ENCODE results near the gene SND1.

The SND1 gene

GRCh38 chr7:127755521-127755920 lies 103.5 kb downstream of the SND1 start:
- TF ChIP-seq CTCF (IDR thresholded peaks at IDR 0.05; ENCODE audit: extremely low read depth, insufficient read depth, missing control alignments) = no peak
- no peak for DNase-seq (ENCODE audit: low spot score)
- in situ Hi-C loops (cut with MboI; ENCODE audit: low pct_unique_long_range_greater_than_20kb, low sequenced_read_pairs, unreplicated experiment) = no loop called here

- in situ Hi-C loops (cut with MboI; ENCODE audit: low pct_unique_long_range_greater_than_20kb, low sequenced_read_pairs, unreplicated experiment) = no loop called here
- no peak for DNase-seq (ENCODE audit: low spot score)
- no peak for TF ChIP-seq CTCF (IDR thresholded peaks at IDR 0.05; ENCODE audit: extremely low read depth, insufficient read depth, missing control alignments)
Observed at GRCh38 chr7:127755965-127756364, 104.0 kb downstream of the SND1 start.

- no peak for DNase-seq (ENCODE audit: low spot score)
- in situ Hi-C loops (cut with MboI; ENCODE audit: low pct_unique_long_range_greater_than_20kb, low sequenced_read_pairs, unreplicated experiment) = no loop called here
- no peak for TF ChIP-seq CTCF (IDR thresholded peaks at IDR 0.05; ENCODE audit: extremely low read depth, insufficient read depth, missing control alignments)
Observed at GRCh38 chr7:127758105-127758504, 106.1 kb downstream of the SND1 start.

GRCh38 chr7:127758845-127759244 lies 106.9 kb downstream of the SND1 start:
- in situ Hi-C loops (cut with MboI; ENCODE audit: low pct_unique_long_range_greater_than_20kb, low sequenced_read_pairs, unreplicated experiment) = no loop called here
- DNase-seq (ENCODE audit: low spot score) = no peak
- no peak for TF ChIP-seq CTCF (IDR thresholded peaks at IDR 0.05; ENCODE audit: extremely low read depth, insufficient read depth, missing control alignments)

- DNase-seq (ENCODE audit: low spot score) = no peak
- in situ Hi-C loops (cut with MboI; ENCODE audit: low pct_unique_long_range_greater_than_20kb, low sequenced_read_pairs, unreplicated experiment) = no loop called here
- TF ChIP-seq CTCF (IDR thresholded peaks at IDR 0.05; ENCODE audit: extremely low read depth, insufficient read depth, missing control alignments) = no peak
Observed at GRCh38 chr7:127759945-127760421, 108.0 kb downstream of the SND1 start.

- TF ChIP-seq CTCF (IDR thresholded peaks at IDR 0.05; ENCODE audit: extremely low read depth, insufficient read depth, missing control alignments) = no peak
- in situ Hi-C loops (cut with MboI; ENCODE audit: low pct_unique_long_range_greater_than_20kb, low sequenced_read_pairs, unreplicated experiment) = no loop called here
- DNase-seq (ENCODE audit: low spot score) = no peak
Observed at GRCh38 chr7:127760436-127761031, 108.5 kb downstream of the SND1 start.
